ENCODE data around the gene SYTL2.

Gene SYTL2

DNA sequence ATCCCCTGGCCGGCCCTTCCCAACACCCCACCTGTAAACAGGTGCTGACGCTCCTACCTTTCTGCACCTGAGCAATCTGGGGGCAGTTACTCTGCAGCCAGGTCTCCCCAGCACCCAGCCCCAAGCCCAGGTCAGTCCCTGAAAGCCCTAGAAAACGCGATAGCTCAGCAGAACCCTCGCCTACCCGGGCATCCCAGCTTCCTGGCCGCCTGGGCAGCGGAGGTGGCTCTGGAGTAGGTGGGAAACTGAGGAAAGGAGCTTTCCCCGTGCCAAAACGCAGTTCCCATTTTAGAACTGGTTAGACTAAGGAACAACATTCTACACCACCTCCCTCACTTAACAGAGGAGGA lies 445 bp downstream of the SYTL2 start:
- H3K4me3 ChIP-seq (ENCODE audit: low read depth, low read length) = peak overlapping the region; percentile 69
- TF ChIP-seq, protein P1, sequence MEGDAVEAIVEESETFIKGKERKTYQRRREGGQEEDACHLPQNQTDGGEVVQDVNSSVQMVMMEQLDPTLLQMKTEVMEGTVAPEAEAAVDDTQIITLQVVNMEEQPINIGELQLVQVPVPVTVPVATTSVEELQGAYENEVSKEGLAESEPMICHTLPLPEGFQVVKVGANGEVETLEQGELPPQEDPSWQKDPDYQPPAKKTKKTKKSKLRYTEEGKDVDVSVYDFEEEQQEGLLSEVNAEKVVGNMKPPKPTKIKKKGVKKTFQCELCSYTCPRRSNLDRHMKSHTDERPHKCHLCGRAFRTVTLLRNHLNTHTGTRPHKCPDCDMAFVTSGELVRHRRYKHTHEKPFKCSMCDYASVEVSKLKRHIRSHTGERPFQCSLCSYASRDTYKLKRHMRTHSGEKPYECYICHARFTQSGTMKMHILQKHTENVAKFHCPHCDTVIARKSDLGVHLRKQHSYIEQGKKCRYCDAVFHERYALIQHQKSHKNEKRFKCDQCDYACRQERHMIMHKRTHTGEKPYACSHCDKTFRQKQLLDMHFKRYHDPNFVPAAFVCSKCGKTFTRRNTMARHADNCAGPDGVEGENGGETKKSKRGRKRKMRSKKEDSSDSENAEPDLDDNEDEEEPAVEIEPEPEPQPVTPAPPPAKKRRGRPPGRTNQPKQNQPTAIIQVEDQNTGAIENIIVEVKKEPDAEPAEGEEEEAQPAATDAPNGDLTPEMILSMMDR (IDR thresholded peaks at IDR 0.05; ENCODE audit: low read depth, low read length) = no peak

DNA sequence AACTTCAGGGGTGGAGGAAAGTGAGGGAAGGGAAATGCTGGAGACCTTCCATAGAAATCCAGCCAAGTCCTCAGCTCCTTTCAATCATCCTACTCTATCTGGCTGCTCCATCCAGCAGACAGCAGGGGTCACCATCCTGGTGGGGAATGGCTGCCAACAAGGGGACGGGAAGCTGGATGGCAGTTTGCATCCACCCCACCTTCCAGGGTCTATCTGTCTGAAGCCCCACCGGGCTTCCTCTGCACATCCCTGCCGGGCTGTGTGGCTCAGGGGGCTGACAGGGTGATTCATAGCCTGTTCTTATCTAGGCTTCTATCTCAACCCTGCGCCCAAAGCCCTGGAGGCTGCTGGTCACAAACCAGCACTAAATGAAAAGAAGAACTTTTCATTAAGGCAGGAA lies 1.1 kb downstream of the SYTL2 start:
- peak overlapping the region; percentile 69 for H3K4me3 ChIP-seq (ENCODE audit: low read depth, low read length)
- TF ChIP-seq, protein P1 (IDR thresholded peaks at IDR 0.05; ENCODE audit: low read depth, low read length) = peak; percentile 25; the same call in 1 of the 2 replicates

DNA sequence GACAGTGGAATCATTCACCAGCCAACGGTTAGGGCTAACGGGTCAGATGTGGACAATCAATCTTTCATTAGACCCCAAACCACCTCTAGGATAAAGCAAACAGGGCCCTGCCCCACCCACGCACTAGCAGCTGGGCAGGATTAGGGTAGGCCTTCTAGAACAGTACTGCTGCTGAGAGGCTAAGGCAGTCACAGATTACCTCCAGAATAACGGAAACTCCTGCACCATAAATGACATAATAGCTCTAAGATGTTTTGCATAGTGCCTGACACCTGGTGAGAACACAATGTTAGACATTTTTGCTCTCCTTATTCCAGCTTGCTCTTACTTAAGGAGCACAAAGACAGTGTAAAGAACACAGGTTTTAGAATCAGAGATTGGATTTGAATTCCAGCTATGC lies 1.8 kb downstream of the SYTL2 start:
- no peak overlapping the region; the same call in 1 of the 2 replicates for H3K4me3 ChIP-seq (ENCODE audit: low read depth, low read length)
- TF ChIP-seq, protein P1 (IDR thresholded peaks at IDR 0.05; ENCODE audit: low read depth, low read length) = no peak

DNA sequence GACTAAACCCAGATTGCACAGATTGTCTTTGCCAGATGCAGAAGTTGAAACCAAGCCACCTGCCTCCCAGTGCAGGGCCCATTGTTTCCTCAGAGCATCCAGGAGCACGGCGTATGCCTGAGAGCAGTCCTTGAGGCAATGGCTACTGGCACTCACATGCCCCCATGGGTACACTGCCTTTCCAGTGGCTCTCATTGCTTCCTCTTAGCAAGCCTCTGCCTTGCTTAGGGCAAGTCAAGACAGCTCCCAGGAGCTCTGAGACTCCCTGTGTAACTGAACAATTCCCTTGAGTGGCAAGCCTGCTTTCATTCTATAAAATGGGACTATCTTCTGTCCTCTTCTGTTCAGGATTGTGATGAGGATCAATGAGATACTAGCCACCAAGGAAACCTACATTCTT lies 4.1 kb downstream of the SYTL2 start:
- no peak overlapping the region for H3K4me3 ChIP-seq (ENCODE audit: low read depth, low read length)
- TF ChIP-seq, protein P1 (IDR thresholded peaks at IDR 0.05; ENCODE audit: low read depth, low read length) = no peak

DNA sequence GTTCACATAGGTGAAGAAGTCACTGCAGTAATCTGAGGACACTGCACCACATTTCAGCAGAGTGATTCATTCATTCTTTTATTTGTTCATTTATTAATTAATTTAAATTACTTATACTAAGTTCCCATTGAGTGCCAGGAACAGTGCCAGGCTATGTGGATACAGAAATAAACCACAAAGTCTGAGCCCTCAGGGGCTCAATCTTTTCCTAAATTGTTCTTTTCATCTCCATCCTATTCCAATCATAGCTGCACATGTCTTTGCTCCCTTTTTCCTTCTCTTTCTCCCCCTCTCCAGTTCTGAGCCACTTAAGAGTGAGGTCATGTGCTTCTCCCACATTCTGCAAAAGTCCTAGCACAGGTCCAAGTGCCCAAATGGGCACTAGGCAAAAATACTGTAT lies 4.9 kb downstream of the SYTL2 start:
- H3K4me3 ChIP-seq (ENCODE audit: low read depth, low read length) = no peak overlapping the region
- TF ChIP-seq, protein P1 (IDR thresholded peaks at IDR 0.05; ENCODE audit: low read depth, low read length) = no peak

DNA sequence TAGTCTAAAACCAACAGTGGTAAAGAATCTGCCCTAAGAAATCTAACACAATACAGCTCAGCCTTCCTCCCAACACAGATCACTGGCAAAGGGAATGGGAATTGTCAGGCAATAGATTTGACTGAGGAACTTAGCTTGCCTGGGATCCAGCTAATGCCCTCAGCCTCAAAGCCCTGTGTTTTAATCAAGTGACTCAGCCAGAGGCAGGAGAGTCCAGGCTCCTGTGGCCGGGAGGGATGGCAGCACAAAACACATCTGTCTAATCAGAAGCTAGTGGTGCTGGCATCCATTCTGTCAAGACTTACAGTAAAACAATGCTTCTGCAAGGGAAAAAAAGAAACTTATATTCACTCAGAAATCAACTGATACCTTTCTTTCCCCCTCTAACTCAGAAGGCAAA lies 5.6 kb downstream of the SYTL2 start:
- TF ChIP-seq, protein P1 (IDR thresholded peaks at IDR 0.05; ENCODE audit: low read depth, low read length) = no peak
- no peak overlapping the region for H3K4me3 ChIP-seq (ENCODE audit: low read depth, low read length)

DNA sequence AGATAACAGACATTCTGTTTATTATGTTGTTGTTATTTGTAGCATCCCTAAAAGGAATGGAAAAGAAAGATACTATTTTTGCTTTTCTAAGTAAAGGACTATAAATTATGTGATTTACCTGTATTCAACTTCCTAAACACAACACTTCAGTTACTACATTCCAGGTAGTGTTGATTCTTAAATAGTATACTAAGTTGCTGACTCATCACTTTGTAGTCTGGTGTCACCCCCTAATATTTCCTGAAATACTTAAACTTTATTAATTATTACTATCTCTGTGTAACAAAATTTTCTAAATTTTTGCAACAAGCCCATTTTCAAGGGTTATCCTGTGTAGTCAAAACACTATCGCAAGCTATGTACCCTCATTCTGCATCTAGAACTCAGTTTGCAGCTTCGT lies 7.0 kb downstream of the SYTL2 start:
- TF ChIP-seq, protein P1 (IDR thresholded peaks at IDR 0.05; ENCODE audit: low read depth, low read length) = no peak

More for the DNA sequence above, 7.0 kb downstream of the SYTL2 start:
- no peak overlapping the region for H3K4me3 ChIP-seq (ENCODE audit: low read depth, low read length)
